ENCODE results near the gene ARMCX2. TPM values are rescaled to one million over a fixed set of nuclear protein-coding genes. Genes with fewer than 3 reads are reported as not detected.

The ARMCX2 gene
- total RNA-seq, 1 donor from 2014 or later: 33.5 TPM

DNA sequence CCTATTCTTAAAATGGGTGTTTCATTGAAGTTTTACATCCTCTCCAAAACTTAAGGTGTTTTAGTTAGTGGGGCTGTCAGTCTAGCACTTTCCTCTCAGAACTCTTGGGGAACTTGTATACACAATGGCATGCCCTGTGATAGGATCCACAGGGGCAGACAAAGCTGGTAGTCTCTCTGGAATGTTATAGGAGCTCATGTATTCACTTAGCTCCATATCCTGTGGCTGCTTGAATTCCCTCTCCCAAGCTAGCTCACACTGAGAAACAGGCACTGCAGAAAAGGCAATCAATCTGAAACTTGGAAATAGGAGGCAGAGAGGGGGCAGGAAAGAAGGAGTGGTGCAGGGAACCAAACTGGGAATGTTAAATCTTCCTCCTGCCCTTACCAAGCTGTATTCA is 26.3 kb upstream of the ARMCX2 start:
- H3K4me3 ChIP-seq (ENCODE audit: low read depth, low read length): no peak overlapping the region

DNA sequence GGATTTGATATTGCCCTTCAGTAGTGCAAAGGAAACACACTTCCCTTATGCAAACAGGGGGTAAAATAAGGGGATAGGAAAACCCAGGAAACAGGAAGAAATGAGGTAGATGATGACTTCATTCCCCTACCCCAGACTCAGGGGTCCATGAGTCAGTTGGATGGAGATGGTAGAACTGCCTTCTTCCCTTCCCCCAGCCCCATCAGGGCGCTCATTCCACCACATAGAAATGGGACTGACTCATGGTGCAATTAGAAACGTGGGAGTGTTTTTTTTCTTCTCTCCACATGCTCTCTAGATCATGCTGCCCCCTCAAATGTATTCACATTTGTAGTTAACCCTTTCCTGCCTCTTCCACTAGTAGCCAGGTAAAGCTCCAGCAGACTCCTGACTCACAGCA is 23.1 kb upstream of the ARMCX2 start:
- TF ChIP-seq, protein P1, sequence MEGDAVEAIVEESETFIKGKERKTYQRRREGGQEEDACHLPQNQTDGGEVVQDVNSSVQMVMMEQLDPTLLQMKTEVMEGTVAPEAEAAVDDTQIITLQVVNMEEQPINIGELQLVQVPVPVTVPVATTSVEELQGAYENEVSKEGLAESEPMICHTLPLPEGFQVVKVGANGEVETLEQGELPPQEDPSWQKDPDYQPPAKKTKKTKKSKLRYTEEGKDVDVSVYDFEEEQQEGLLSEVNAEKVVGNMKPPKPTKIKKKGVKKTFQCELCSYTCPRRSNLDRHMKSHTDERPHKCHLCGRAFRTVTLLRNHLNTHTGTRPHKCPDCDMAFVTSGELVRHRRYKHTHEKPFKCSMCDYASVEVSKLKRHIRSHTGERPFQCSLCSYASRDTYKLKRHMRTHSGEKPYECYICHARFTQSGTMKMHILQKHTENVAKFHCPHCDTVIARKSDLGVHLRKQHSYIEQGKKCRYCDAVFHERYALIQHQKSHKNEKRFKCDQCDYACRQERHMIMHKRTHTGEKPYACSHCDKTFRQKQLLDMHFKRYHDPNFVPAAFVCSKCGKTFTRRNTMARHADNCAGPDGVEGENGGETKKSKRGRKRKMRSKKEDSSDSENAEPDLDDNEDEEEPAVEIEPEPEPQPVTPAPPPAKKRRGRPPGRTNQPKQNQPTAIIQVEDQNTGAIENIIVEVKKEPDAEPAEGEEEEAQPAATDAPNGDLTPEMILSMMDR (IDR thresholded peaks at IDR 0.05; ENCODE audit: insufficient read depth, low read length, poor library complexity, severe bottlenecking): no peak
- DNase-seq (ENCODE audit: low read depth): peak; percentile 25
- Histone ChIP-seq H3K36me3 (ENCODE audit: control insufficient read depth, insufficient read depth, low read length) (no peaks in the 10 kb centered on the region), H3K4me3 (ENCODE audit: low read depth, low read length) (no peak overlapping the region), H3K27me3 (ENCODE audit: control insufficient read depth, insufficient read depth, low read length) (no peaks in the 10 kb centered on the region)

More for the DNA sequence above, 26.3 kb upstream of the ARMCX2 start:
- no peak for DNase-seq (ENCODE audit: low read depth)
- TF ChIP-seq, protein P1 (IDR thresholded peaks at IDR 0.05; ENCODE audit: insufficient read depth, low read length, poor library complexity, severe bottlenecking): no peak
- no peaks in the 10 kb centered on the region for H3K27me3 ChIP-seq (ENCODE audit: control insufficient read depth, insufficient read depth, low read length)
- H3K36me3 ChIP-seq (ENCODE audit: control insufficient read depth, insufficient read depth, low read length): no peaks in the 10 kb centered on the region

DNA sequence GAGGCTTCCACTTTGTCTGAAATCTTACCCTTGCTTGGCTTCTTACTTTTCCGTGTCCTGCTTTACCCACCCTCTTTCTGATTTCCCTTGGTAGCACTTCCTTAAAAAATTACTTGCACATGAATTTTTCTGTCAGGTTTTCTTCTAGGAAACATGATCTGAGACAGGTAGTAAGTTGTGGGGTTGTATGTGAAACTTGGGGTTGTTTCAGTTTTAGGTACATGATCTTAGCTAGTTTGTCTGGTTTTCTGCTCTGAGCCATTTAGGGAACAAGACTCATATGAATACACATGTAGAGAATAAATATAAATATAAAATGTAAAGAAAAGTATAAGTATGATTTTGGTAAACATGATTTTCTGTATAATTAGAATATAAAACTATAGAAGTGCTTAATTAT is 17.4 kb upstream of the ARMCX2 start:
- DNase-seq (ENCODE audit: low read depth): no peak
- Histone ChIP-seq H3K36me3 (ENCODE audit: control insufficient read depth, insufficient read depth, low read length) (no peaks in the 10 kb centered on the region), H3K27me3 (ENCODE audit: control insufficient read depth, insufficient read depth, low read length) (no peaks in the 10 kb centered on the region), H3K4me3 (ENCODE audit: low read depth, low read length) (no peak overlapping the region)
- TF ChIP-seq, protein P1 (IDR thresholded peaks at IDR 0.05; ENCODE audit: insufficient read depth, low read length, poor library complexity, severe bottlenecking): no peak

DNA sequence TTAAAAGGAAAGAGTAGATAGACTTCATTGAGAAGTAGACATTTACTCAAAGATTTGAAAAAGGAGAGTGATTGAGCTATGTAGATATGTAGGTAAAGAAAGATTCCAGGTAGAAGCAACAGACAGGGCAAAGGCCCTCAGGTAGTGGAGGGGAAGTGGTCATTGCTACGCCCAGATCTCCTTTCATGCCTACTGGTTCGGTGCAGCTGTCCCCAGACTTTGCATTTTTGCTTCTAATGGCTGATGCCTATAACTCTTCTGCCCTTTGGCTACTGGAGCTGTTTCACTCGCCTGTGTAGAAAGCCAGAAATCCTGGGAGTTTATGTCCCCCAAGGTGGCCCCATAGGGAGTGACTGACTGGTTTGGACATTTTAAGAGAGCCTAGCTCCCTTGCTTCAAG is 16.9 kb upstream of the ARMCX2 start:
- Histone ChIP-seq H3K27me3 (ENCODE audit: control insufficient read depth, insufficient read depth, low read length) (no peaks in the 10 kb centered on the region), H3K36me3 (ENCODE audit: control insufficient read depth, insufficient read depth, low read length) (no peaks in the 10 kb centered on the region), H3K4me3 (ENCODE audit: low read depth, low read length) (no peak overlapping the region)
- TF ChIP-seq, protein P1 (IDR thresholded peaks at IDR 0.05; ENCODE audit: insufficient read depth, low read length, poor library complexity, severe bottlenecking): no peak
- DNase-seq (ENCODE audit: low read depth): no peak

DNA sequence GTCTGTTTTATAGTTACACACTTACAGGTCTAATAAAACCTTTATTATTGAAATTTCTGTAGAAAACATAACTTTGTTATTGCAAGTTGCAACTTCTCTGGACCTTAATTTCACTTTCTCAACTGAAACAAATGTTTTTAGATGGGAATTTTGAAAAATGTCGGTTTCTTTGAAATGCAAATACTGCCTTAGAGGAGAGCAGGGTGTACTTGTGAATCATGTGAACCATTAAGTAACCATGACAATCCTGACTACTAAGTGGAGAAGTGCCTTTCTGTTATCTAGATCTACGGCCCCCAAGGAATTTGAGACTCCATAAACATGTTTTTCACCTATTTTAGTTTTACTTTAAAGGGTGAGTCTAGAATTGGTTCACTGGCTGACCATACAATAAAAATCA is 8.5 kb upstream of the ARMCX2 start:
- TF ChIP-seq, protein P1 (IDR thresholded peaks at IDR 0.05; ENCODE audit: insufficient read depth, low read length, poor library complexity, severe bottlenecking): no peak
- Histone ChIP-seq H3K4me3 (ENCODE audit: low read depth, low read length) (no peak overlapping the region), H3K36me3 (ENCODE audit: control insufficient read depth, insufficient read depth, low read length) (no peaks in the 10 kb centered on the region), H3K27me3 (ENCODE audit: control insufficient read depth, insufficient read depth, low read length) (peaks cover 4% of the 10 kb centered on the region)
- no peak for DNase-seq (ENCODE audit: low read depth)

DNA sequence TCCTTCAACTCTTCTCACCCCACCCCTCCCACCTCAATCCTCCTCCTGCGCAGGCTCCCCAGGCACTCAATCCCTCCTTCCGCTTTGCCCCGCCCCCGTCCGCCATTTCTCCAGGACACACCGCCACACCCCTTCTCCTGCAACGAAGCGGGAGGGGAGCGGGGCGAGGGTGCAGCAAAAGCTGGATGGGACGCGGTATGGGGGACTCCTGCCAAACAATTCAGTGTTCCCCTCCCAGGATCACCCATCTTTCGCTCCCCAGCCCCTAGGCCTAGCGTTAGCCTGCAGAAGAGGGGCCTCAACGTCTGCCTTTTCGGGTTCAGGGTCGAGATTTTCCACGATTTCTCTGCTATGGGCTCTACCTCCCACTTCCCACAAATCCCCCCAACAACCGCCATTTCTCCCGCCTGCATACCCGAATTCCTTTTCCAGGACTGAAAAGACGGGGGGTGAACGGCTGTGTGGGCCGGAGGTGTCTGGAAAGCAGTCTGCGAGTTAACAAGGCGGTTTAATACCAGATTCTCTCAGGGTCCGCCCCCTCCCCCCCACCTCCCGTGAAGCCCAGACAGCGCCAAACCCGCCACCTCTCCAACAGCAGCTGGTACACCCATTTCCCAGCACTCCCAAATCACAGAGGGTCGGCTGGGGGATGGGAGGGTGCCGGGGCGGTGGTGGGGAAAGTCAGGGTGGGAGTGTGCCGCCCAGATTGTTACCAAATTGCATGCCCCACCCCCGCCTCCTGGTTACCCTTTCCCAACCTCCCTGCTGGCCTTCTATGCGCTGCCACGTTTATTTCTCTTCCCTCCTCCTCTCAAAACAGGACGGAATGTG is 774 bp downstream of the ARMCX2 start:
- Histone ChIP-seq H3K36me3 (ENCODE audit: control insufficient read depth, insufficient read depth, low read length) (no peaks in the 10 kb centered on the region), H3K27me3 (ENCODE audit: control insufficient read depth, insufficient read depth, low read length) (peaks cover under 1% of the 10 kb centered on the region), H3K4me3 (ENCODE audit: low read depth, low read length) (peak overlapping the region; percentile 64)
- no peak for DNase-seq (ENCODE audit: low read depth)
- TF ChIP-seq, protein P1 (IDR thresholded peaks at IDR 0.05; ENCODE audit: insufficient read depth, low read length, poor library complexity, severe bottlenecking): no peak
